Spleen (tissue), 11 donors: ENCODE results near the gene BCAS4. TPM values are rescaled to one million over a fixed set of nuclear protein-coding genes. Genes with fewer than 3 reads are reported as not detected.

ENCODE experiments used
- DNase-seq: peaks from one replicate; pipeline ENCODE4 v3.0.0-alpha.2; 2020
- H3K27ac ChIP-seq, 8 donors: fragments of 200-600 bp; sonication (generic) in 7 of 8; 1 replicate in 4 of 8; 2 replicates in 4 of 8; pipeline versions ENCODE4 v1.5.0 to v1.8.0; 2016 to 2021; ENCODE audit warnings: inconsistent platforms in 4 of 8, mild to moderate bottlenecking in 4 of 8, moderate library complexity in 1 of 8
- H3K27me3 ChIP-seq, 7 donors: fragments of 200-600 bp; sonication (generic) in 6 of 7; replicated peaks in 1 of 7; 1 replicate in 4 of 7; 2 replicates in 3 of 7; pipeline versions ENCODE4 v1.5.0 to v1.8.0; 2016 to 2021; ENCODE audit warnings: inconsistent platforms in 3 of 7, mild to moderate bottlenecking in 1 of 7
- H3K36me3 ChIP-seq, 6 donors: fragments of 200-600 bp; sonication (generic) in 5 of 6; 1 replicate in 4 of 6; 2 replicates in 2 of 6; pipeline versions ENCODE4 v1.5.0 to v1.8.0; 2016 to 2021; ENCODE audit warnings: inconsistent platforms in 2 of 6
- H3K4me1 ChIP-seq, 6 donors: fragments of 200-600 bp; sonication (generic) in 5 of 6; 1 replicate in 3 of 6; 2 replicates in 3 of 6; pipeline versions ENCODE4 v1.5.0 to v1.8.0; 2016 to 2021; ENCODE audit warnings: inconsistent platforms in 3 of 6
- H3K4me3 ChIP-seq, 8 donors: fragments of 200-600 bp; sonication (generic) in 7 of 8; 1 replicate in 4 of 8; 2 replicates in 4 of 8; pipeline versions ENCODE4 v1.5.0 to v1.8.0; 2016 to 2021; ENCODE audit warnings: inconsistent platforms in 4 of 8, mild to moderate bottlenecking in 4 of 8, moderate library complexity in 2 of 8
- H3K9me3 ChIP-seq, 8 donors: fragments of 200-600 bp; sonication (generic) in 7 of 8; 1 replicate in 4 of 8; 2 replicates in 4 of 8; pipeline versions ENCODE4 v1.5.0 to v1.8.0; 2016 to 2021; ENCODE audit warnings: inconsistent platforms in 4 of 8
- CTCF ChIP-seq, 11 experiments: fragments of 200-600 bp in 7 of 11; fragments of 450-650 bp in 4 of 11; sonication (generic) in 4 of 11; IDR thresholded peaks in 8 of 11; conservative IDR thresholded peaks in 3 of 11; 1 replicate in 7 of 11; 2 replicates in 4 of 11; pipeline versions ENCODE4 v1.4.0 to v1.8.0; 2016 to 2021; ENCODE audit warnings: antibody characterized with exemption in 11 of 11, inconsistent platforms in 4 of 11, mild to moderate bottlenecking in 1 of 11
- POLR2A ChIP-seq, 3 donors: fragments of 450-650 bp; IDR thresholded peaks; one replicate each; pipeline ENCODE4 v1.5.1; 2017; ENCODE audit warnings: antibody characterized with exemption in 3 of 3, mild to moderate bottlenecking in 1 of 3
- POLR2AphosphoS5 ChIP-seq, 3 donors: sonication (generic); formaldehyde crosslinking; IDR thresholded peaks; one replicate each; pipeline ENCODE4 v1.5.1; 2017; ENCODE audit warnings: antibody characterized with exemption in 3 of 3
- WGBS, 5 donors: extraction: QIAGEN DNeasy Blood & Tissue Kit in 3 of 5; methylation state at CpG; one replicate each; pipeline versions ENCODE4 v1.1.5 to v1.1.7; 2013 to 2018; 5-methylcytosine and 5-hydroxymethylcytosine counted together
- intact Hi-C: fragments of 100-400 bp; cut with DNase I; formaldehyde crosslinking; loops from one replicate; pipeline ENCODE4 v1.15.0; 2023; ENCODE audit warnings: low total_unique reads
- polyA plus RNA-seq, 3 donors: library from polyadenylated mRNA; stranded (reverse); fragments of 200-250 nt; gene quantifications; one replicate each; pipeline ENCODE4 v1.2.1, GENCODE V29; 2013
- total RNA-seq, 7 donors: library from RNA; depleted of rRNA in 3 of 7; stranded (reverse); fragments of >200 nt in 3 of 7; fragmentation: NEBNext Ultra II Directional in 4 of 7; extraction: Animal tissue kit (Norgen Biotek cat#: 25700) in 4 of 7; gene quantifications; one replicate each; pipeline versions ENCODE4 v1.1.0 to v1.2.1, GENCODE V29; 2016 to 2021
- donor health status: healthy with polysubstance abuse.
- donor health status: DM: no; HTN: no; CAD: no; lungs with moderate emphysema.
- donor health status: DM: no; HTN: no; CAD: no.
- donor health status: Bipolar disorder and iron deficiency.
- donor health status: healthy.
- donor health status: DM: no; HTN: no; CAD: no.
- donor health status: DM: yes; HTN: yes; CAD: no.

BCAS4 gene
- total and polyA plus RNA-seq, 10 donors = 11.8 to 33.3 (median 19.7) TPM

- Histone ChIP-seq H3K27me3 (no peaks in the 10 kb centered on the region), H3K4me1 (peaks cover 54 to 100% (median 90%) of the 10 kb centered on the region in 6 donors), H3K27ac (peak overlapping the region in 1 of 8 donors; percentile 6), H3K36me3 (peaks cover 0 to 44% (median 0%) of the 10 kb centered on the region in 6 donors), H3K9me3 (no peaks in the 10 kb centered on the region), H3K4me3 (no peak overlapping the region)
- no peak for DNase-seq
- WGBS, 5 donors = 73 to 84% (median 80%) methylated on average over 6 of the region's 6 CpGs
- intact Hi-C loops = no loop called here
- no peak for TF ChIP-seq POLR2AphosphoS5 (IDR thresholded peaks at IDR 0.05)
- no peak for TF ChIP-seq POLR2A (IDR thresholded peaks at IDR 0.05)
- no peak for TF ChIP-seq CTCF (IDR thresholded peaks at IDR 0.05 in 8 of 11, conservative IDR thresholded peaks at IDR 0.05 in 3 of 11)
These were observed 124.7 kb downstream of the BCAS4 start for GRCh38 chr20:50919567-50919966.

GRCh38 chr20:50920997-50921396 is 126.1 kb downstream of the BCAS4 start:
- Histone ChIP-seq H3K36me3 (peaks cover 0 to 55% (median 0%) of the 10 kb centered on the region in 6 donors), H3K4me3 (no peak overlapping the region), H3K27me3 (no peaks in the 10 kb centered on the region), H3K4me1 (peaks cover 54 to 100% (median 92%) of the 10 kb centered on the region in 6 donors), H3K9me3 (no peaks in the 10 kb centered on the region), H3K27ac (no peak overlapping the region)
- intact Hi-C loops = no loop called here
- DNase-seq = no peak
- TF ChIP-seq POLR2AphosphoS5 (IDR thresholded peaks at IDR 0.05) (no peak), CTCF (IDR thresholded peaks at IDR 0.05 in 8 of 11, conservative IDR thresholded peaks at IDR 0.05 in 3 of 11) (no peak), POLR2A (IDR thresholded peaks at IDR 0.05) (no peak)

GRCh38 chr20:50921803-50922501 is 127.1 kb downstream of the BCAS4 start:
- WGBS, 5 donors = 70 to 80% (median 73%) methylated on average over 8 of the region's 8 CpGs
- intact Hi-C loops = no loop called here
- H3K9me3 ChIP-seq = no peaks in the 10 kb centered on the region
- H3K4me3 ChIP-seq = no peak overlapping the region
- peaks cover 48 to 100% (median 92%) of the 10 kb centered on the region in 6 donors for H3K4me1 ChIP-seq
- DNase-seq = no peak
- H3K27me3 ChIP-seq = no peaks in the 10 kb centered on the region
- H3K27ac ChIP-seq = peak overlapping the region in 2 of 8 donors; percentile 1 to 6
- peaks cover 0 to 57% (median 0%) of the 10 kb centered on the region in 6 donors for H3K36me3 ChIP-seq
- TF ChIP-seq POLR2AphosphoS5 (IDR thresholded peaks at IDR 0.05) = no peak
- TF ChIP-seq POLR2A (IDR thresholded peaks at IDR 0.05) = no peak
- TF ChIP-seq CTCF (IDR thresholded peaks at IDR 0.05 in 8 of 11, conservative IDR thresholded peaks at IDR 0.05 in 3 of 11) = no peak

GRCh38 chr20:50924261-50924920 is 129.5 kb downstream of the BCAS4 start:
- no peaks in the 10 kb centered on the region for H3K27me3 ChIP-seq
- peaks cover 49 to 100% (median 92%) of the 10 kb centered on the region in 6 donors for H3K4me1 ChIP-seq
- peak overlapping the region in 1 of 8 donors; percentile 8 for H3K27ac ChIP-seq
- WGBS, 5 donors = 53 to 75% (median 64%) methylated on average over 2 of the region's 2 CpGs
- no peaks in the 10 kb centered on the region for H3K9me3 ChIP-seq
- intact Hi-C loops = no loop called here
- DNase-seq = no peak
- no peak for TF ChIP-seq POLR2AphosphoS5 (IDR thresholded peaks at IDR 0.05)
- TF ChIP-seq POLR2A (IDR thresholded peaks at IDR 0.05) = no peak
- no peak for TF ChIP-seq CTCF (IDR thresholded peaks at IDR 0.05 in 8 of 11, conservative IDR thresholded peaks at IDR 0.05 in 3 of 11)
- peaks cover 0 to 69% (median 0%) of the 10 kb centered on the region in 6 donors for H3K36me3 ChIP-seq
- H3K4me3 ChIP-seq = no peak overlapping the region
